ENCODE data around the gene TAC4.

- no peak for TF ChIP-seq MAX (IDR thresholded peaks at IDR 0.05)
- TF ChIP-seq REST (IDR thresholded peaks at IDR 0.05) = no peak
Measured at GRCh38 chr17:49881054-49881402, 33.2 kb upstream of the TAC4 start.
